ENCODE data around the gene ARL4A.

- TF ChIP-seq CTCF (optimal IDR thresholded peaks at IDR 0.05 in 1 of 3, IDR thresholded peaks at IDR 0.05 in 1 of 3, conservative IDR thresholded peaks at IDR 0.05 in 1 of 3; ENCODE audit: extremely low read depth in 1 of 3, insufficient read depth in 2 of 3, low read length in 3 of 3) (no peak), EZH2 (IDR thresholded peaks at IDR 0.05; ENCODE audit: low read length) (no peak)
These were observed 37.4 kb upstream of the ARL4A start for GRCh38 chr7:12650080-12650479.

Measured in keratinocyte (primary cell).